Thyroid gland (tissue), 4 donors: ENCODE results near the gene IKZF2.

Experiments used
- CTCF ChIP-seq, 6 experiments: fragments of 200-600 bp in 3 of 6; fragments of 450-650 bp in 3 of 6; sonication (generic) in 3 of 6; IDR thresholded peaks; one replicate each; pipeline ENCODE4 v1.5.1; 2016 to 2019; ENCODE audit warnings: antibody characterized with exemption in 6 of 6, mild to moderate bottlenecking in 2 of 6, inconsistent platforms in 1 of 6, moderate library complexity in 1 of 6
- POLR2A ChIP-seq, 2 donors: fragments of 450-650 bp; IDR thresholded peaks; one replicate each; pipeline ENCODE4 v1.6.1; 2017; ENCODE audit warnings: antibody characterized with exemption in 2 of 2, mild to moderate bottlenecking in 2 of 2, moderate library complexity in 1 of 2

DNA sequence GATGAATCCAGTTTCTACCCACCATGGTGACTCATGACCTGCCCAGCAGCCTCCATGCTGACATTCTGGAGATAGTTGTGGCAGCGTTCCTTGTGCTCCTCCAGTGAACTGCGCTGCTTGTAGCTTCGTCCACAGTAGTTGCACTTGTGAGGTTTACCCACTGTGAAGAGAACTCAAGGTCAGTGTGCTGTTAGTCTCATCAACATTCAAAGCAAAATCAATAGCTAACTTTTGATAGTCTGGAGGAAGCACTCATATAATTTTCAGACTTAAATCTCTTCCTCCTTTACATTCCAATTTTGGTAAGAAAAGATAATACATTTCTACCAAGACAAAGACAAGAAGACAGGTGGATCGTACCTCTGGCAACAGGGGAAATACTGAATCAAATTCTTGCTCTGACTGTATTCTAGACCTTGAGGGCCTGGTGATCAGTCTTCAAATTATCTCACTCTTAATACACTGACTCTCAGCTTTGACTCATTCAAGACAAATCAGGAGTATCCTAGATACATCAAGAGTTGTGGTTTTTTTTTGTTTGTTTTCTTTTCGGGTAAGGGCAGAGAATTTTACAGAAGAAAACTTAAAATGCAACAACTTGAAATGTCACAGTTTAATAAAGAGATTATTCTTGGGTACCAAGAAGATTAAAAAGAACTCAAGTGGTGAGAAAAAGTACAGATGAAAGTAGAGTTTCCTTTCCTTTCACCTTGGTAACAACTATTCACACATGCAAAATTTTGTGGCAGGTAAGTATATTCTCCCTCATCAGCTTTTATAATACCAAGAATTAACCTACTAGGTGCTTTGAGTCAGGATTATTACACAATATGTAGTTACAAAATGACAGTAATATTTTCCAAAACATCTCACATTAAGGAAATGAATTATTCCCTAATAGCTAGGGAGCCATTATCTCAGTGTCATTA, 129.2 kb downstream of the IKZF2 start:
- no peak for TF ChIP-seq POLR2A (IDR thresholded peaks at IDR 0.05)
- TF ChIP-seq CTCF (IDR thresholded peaks at IDR 0.05) = no peak
